GM08714 (cell line): ENCODE data around the gene CXXC5.

Experiments
- H3K4me3 ChIP-seq: fragments of 200-500 bp; sonication (Bioruptor generic); 2 replicates; pipeline ENCODE4 v1.5.1; 2014; ENCODE audit warnings: mild to moderate bottlenecking, low read length, inconsistent platforms
- ZNF274 ChIP-seq: IDR thresholded peaks from 2 replicates; pipeline ENCODE4 v1.6.1; 2012; ENCODE audit warnings: mild to moderate bottlenecking, low read depth, low read length

The CXXC5 gene

GRCh38 chr5:139670369-139671095, 22.4 kb downstream of the CXXC5 start:
- H3K4me3 ChIP-seq: peak overlapping the region; percentile 78; the same call in 1 of the 2 replicates
- no peak for TF ChIP-seq ZNF274

DNA sequence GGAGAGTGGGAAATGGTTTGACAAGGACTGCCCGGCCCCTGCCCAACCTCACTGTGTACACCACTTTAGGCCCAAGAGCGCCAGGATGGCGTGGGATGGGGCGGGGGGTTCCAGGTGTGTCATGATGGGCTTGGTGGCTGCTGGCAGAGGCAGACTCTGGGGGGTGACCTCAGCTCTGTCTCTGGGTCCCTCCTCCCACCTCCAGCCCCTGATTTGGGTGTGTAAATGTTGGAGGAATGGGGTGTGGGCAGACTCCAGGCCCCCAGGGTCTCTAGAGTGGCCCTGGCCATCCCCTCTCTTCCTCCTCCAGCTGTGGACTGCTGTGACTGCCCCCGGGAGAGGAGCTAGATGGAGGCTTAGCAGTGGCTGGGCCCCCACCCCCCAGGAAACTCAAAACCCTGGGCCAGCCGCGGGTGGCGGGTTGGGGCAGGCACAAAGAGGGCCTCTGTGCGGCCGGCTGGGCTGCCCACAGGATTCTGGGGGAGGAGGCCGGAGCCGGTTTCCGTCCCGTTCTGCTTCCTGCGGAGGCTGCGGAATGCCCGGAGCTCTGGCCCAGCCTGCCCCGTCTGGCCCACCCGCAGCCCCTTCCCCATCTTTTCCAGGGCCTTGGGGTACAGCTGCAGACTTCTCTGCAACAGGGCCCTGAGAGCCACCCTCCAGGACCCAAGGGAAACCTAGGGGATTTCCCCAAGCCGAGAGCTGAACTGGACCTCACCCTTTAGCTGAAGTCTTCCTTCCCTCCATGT, 23.1 kb downstream of the CXXC5 start:
- peak overlapping the region; percentile 78; the same call in 1 of the 2 replicates for H3K4me3 ChIP-seq
- no peak for TF ChIP-seq ZNF274

- H3K4me3 ChIP-seq: no peak overlapping the region
- no peak for TF ChIP-seq ZNF274
Observed at GRCh38 chr5:139675213-139675612, 27.1 kb downstream of the CXXC5 start.

DNA sequence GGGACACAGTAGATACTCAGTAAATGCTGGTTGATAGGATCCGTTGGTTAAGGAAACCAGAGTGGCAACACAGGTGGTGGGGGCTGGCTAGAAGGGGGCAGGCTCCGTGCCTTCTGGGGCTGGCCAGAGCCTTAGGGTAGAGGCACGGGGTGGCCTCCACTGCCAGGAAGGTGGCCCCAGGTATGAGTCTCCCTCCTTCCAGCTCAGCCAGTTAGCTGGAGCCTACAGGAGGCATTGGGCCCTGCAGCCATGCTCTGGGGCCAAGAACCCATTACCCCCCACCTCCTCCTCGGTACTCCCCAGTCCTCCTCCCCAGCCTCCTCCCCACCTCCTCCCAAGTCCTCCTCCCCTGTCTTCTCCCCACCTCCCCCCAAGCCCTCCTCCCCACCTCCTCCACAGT, 27.7 kb downstream of the CXXC5 start:
- no peak overlapping the region for H3K4me3 ChIP-seq
- no peak for TF ChIP-seq ZNF274

DNA sequence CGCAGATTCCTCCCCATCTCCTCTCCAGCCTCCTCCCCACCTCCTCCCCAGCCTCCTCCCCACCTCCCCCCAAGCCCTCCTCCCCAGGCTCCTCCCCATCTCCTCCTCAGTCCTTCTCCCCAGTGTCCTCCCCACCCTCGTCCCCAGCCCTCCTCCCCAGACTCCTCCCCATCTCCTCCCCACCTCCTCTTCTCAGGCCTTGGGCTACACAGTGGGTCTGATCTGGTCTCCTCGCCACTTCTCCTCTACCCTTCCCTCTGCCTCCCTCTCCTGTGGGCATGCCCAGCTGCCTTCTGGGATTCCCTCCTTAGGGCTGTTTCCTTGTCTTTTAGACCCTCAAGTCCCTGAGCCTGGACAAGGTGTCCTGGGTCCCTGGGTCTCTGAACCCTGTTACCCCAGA, 28.3 kb downstream of the CXXC5 start:
- no peak for TF ChIP-seq ZNF274
- H3K4me3 ChIP-seq: no peak overlapping the region

DNA sequence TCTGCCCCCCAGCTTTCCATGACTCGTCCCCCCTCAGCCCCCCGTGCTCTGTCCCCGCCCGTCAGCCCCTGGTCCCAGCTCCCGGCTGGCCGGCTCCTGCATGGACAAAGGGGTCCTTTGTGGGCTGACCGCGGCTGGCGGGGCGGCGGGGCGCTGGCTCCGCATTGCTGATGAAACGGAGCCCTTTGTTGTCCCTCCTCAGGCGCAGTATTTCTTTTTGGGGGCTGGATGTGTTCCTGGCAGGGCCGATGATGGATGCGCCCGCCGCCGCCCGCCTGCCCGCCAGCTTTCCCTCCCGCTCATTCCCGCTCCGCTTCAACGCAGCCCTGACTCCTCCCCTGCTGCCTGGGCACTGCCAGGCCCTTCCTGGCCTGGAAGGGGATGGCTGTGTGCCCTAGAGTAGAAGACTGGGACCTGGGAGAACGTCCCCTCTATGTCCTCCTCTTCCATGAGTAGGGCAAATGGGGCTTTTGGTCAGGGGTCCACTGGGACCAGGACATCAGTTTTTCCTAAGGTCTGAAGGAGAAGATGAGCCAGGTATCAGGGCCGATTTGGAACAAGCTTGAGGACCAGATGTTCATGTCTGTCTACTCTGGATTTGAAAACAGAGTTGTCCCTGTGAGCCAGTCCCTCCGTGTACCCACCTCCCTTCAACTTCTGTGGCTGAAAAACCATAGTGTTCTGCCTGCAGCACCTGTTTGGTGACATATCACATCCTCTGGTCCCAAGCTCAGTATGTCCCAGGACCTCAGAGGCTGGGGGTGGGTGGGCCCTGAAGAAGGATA, 29.0 kb downstream of the CXXC5 start:
- H3K4me3 ChIP-seq: no peak overlapping the region
- no peak for TF ChIP-seq ZNF274

GRCh38 chr5:139677736-139678613, 29.8 kb downstream of the CXXC5 start:
- H3K4me3 ChIP-seq: no peak overlapping the region
- TF ChIP-seq ZNF274: no peak

GRCh38 chr5:139678751-139679750, 30.9 kb downstream of the CXXC5 start:
- H3K4me3 ChIP-seq: no peak overlapping the region
- TF ChIP-seq ZNF274: no peak

- no peak overlapping the region for H3K4me3 ChIP-seq
- TF ChIP-seq ZNF274: no peak
Observed at GRCh38 chr5:139680368-139681111, 32.4 kb downstream of the CXXC5 start.

GRCh38 chr5:139681112-139681458, 32.9 kb downstream of the CXXC5 start:
- no peak for TF ChIP-seq ZNF274

GRCh38 chr5:139681466-139681865, 33.3 kb downstream of the CXXC5 start:
- TF ChIP-seq ZNF274: no peak
- H3K4me3 ChIP-seq: no peak overlapping the region

More at GRCh38 chr5:139681112-139681458, 32.9 kb downstream of the CXXC5 start:
- no peak overlapping the region for H3K4me3 ChIP-seq
